HG02943 (cell line): Measurements from ENCODE around the gene PSD4.

Experiments
- ATAC-seq: cut with Tn5 transposase; IDR thresholded peaks from one replicate; pipeline ENCODE4 v1.9.1; 2021; ENCODE audit warnings: mild to moderate bottlenecking, low read depth, moderate library complexity; ENCODE audit not compliant: unreplicated experiment

Gene PSD4

GRCh38 chr2:113219889-113220641 is 46.3 kb downstream of the PSD4 start:
- no peak for ATAC-seq

- no peak for ATAC-seq
These were observed 47.4 kb downstream of the PSD4 start for GRCh38 chr2:113220970-113221708.

GRCh38 chr2:113221846-113222245 is 48.1 kb downstream of the PSD4 start:
- ATAC-seq = no peak

GRCh38 chr2:113223813-113224212 is 50.0 kb downstream of the PSD4 start:
- ATAC-seq = no peak

DNA sequence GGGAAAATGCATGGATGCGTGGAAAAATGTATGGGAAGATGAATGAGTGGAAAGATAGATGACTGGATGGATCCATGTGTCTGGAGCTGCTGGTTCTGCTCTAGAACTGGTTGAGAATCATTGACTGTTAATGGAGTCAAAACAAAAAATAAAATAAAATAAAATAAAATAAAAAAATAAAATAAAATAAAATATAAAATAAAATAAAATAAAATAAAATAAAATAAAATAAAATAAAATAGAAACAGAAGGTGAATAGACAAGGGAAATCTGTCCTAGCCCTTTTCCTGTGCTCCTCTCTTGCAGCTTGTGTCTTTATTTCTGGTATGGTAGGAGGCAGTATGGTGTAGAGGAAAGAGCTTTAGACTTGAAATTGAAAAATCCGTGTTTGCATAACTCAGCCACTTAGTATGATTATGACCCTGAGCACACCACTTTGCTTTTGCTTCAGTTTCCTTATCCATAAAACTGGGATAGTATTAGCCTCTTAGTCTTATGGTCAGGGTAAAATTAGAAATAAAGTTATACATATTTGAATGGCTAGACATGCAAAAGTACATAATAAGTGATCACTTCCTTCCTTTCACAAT is 51.0 kb downstream of the PSD4 start:
- ATAC-seq = no peak

- no peak for ATAC-seq
These were observed 51.8 kb downstream of the PSD4 start for GRCh38 chr2:113225263-113226259.

DNA sequence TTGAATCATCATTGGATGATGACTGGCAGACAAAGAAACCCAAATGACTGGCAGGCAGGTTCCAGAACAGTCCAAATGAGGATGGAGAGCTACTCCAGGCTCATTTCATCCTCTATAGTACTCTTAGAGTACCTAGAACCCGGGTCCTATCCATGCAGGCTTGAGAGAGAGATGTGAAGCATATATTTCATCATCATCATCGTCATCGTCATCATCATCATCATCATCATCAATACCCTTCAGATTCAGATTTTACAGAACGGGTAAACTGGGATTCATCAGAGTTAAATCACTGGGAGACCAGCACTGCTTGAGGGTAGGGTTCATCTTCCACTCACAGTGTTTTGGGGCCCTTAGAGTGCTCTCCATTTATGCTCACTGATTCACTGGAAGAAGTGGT is 52.7 kb downstream of the PSD4 start:
- ATAC-seq = no peak

- no peak for ATAC-seq
These were observed 53.5 kb downstream of the PSD4 start for GRCh38 chr2:113227290-113227689.

GRCh38 chr2:113227698-113228097 is 53.9 kb downstream of the PSD4 start:
- no peak for ATAC-seq

DNA sequence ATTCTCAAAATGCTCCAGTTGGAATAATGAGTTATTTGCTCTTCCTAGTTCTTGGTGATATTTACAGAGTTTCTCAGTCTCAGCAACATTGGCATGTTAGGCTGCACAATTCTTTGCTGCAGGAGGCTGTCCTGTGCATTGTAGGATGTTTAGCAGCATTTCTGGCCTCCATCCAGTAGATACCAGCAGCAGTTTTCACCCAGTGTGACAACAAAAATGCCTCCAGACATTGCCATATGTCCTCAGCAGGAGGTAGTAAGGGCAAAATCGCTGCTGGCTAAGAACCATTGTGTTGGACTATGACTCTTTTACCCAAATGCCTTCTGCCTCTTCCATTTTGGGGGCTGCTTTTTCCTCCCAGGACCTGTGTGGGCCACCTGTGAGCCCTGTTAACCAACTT is 54.6 kb downstream of the PSD4 start:
- ATAC-seq = no peak

DNA sequence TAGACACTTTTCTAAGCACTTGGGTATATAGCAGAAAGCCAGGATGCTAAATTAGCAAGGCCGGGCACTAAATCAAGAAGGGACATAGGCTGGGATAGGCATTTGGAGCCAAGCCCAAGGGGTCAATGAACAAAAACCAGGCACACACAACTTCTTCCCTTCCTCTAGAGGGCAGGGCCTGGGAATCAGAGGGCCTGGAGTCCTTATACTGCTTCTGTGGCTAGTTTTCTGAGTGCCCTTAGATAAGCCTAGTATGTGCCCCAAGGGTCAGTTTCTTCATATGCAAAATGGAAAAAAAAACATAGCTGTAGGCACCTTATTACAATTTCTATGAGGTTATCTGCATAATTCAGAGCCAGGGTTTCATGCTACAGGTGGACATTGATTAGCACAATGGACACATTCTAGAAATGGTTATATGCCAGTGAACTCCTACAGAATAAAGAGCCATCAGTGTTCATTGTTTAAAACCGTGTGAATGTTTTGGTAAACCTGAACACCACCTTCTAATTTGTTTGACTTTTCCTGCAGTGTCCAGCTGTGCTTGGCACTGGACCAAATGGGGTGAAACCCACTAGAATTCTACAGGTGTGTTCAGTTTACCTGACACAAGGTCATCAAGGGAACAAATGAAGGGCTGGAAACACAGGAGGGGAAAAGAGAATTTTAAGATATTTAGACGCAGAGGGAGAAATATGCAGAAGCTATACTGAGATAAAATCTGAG is 55.4 kb downstream of the PSD4 start:
- ATAC-seq = no peak

- ATAC-seq = no peak
These were observed 56.0 kb downstream of the PSD4 start for GRCh38 chr2:113229795-113230194.

- ATAC-seq = no peak
These were observed 56.8 kb downstream of the PSD4 start for GRCh38 chr2:113230531-113230930.

DNA sequence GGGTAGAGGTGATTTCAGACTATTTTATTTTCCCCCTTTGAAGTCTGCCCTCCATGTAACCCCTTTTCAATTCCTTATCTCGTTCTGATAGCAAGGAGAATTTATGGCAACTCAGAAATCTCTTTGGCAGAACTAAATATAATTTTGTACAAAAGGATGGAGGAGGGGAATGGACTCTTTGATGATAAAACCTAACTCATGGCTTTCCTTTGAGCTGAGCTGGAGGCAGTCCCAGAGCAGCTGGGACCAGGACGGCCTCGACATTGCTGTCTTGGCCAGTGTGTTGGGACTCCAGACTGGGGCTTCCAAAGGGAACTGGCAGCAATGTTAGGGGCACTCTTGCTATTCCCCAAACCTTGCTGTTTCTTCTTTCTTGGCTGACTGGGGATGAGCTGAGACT is 57.3 kb downstream of the PSD4 start:
- no peak for ATAC-seq

GRCh38 chr2:113232123-113232522 is 58.4 kb downstream of the PSD4 start:
- no peak for ATAC-seq

- ATAC-seq = no peak
These were observed 59.0 kb downstream of the PSD4 start for GRCh38 chr2:113232740-113233139.

DNA sequence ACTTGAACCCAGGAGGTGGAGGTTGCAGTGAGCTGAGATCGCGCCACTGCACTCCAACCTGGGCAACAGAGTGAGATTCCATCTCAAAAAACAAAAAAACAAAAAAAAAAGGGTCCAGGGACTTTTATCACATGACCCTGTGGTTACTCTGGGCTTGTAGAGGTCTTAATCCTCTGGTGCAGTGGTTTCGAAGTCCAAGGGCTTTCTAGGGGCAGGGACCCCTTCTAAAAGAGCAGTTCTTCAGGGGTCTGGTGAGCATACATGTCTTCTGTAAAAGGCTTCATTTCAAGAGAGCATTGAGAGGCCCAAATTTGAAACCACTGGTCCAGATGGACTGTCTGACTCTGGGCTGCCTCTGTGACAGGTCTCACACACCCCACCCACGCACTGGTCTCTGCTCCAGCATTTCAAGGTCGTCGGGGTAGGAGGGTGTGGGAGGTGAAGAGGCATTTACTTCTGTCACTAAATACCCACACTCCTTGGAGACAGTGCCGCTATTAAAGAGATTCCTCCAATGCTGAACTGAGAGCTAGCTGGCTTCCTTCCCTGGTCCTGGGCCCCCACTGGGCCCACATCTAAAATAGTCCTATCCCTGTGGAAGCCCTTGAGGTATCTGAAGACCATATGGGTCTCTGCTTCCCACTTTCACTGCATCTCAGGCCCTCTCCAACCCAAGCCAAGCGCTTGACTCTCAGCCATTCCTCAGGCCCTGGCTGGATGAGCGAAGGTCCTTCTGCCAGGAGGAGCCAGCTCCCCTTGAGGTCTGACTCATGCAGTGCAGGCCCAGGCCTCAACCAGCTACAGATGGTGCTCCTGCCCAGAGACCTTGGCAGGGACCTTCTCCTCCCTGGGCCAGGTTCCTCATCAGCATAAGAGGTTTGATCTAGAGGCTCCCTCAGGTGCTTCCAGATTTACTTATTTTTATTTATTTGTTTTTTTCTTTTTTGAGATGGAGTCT is 60.1 kb downstream of the PSD4 start:
- ATAC-seq = no peak

DNA sequence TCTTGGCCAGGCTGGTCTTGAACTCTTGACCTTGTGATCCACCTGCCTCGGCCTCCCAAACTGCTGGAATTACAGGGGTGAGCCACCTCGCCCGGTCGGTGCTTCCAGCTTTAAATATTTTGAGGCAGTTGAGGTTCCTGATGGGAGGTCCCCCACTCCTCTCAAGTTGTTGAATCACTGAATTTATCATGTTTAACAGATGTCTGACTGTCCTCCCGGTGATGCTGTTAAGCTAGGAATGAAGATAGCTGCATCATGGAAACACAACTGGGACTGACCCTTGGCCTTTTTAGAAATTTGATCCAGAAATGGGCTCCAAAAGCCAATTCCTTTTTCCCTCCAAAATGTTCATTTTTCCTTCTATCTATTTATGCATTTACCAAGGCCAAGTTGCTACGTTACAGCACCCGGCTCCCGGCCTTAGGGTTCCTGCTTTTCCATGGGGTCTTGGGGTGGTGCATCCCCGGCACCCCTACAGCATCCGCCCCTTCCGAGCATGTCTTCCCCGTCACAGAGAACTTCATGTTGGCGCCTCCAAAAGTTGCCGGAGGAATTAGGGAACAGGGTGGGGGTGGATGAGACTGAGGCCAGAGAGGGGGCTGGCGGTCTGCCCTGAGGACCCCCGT is 61.1 kb downstream of the PSD4 start:
- no peak for ATAC-seq
